Mucosa of descending colon (tissue), 3 donors: ENCODE data around the gene SFPQ. TPM values are rescaled to one million over a fixed set of nuclear protein-coding genes. Genes with fewer than 3 reads are reported as not detected.
"Not testable (repeated sequence)": the region's sequence is repeated elsewhere in the genome, so short reads cannot be mapped to it uniquely, and the experiment has no call there.

Experiments
- ATAC-seq: fragments of 200-7000 bp; cut with Tn5 transposase; one replicate; pipeline ENCODE4 v1.9.1; 2020; ENCODE audit warnings: mild to moderate bottlenecking, moderate library complexity
- DNase-seq, 3 donors: peaks; one replicate each; pipeline ENCODE4 v3.0.0-alpha.2; 2020
- H3K36me3 ChIP-seq: fragments of 200-600 bp; one replicate; pipeline ENCODE4 v1.8.0; 2021; ENCODE audit warnings: low read depth, mild to moderate bottlenecking
- H3K4me1 ChIP-seq: fragments of 200-600 bp; one replicate; pipeline ENCODE4 v1.8.0; 2021; ENCODE audit warnings: low read depth, mild to moderate bottlenecking
- H3K4me3 ChIP-seq: fragments of 200-600 bp; one replicate; pipeline ENCODE4 v1.8.0; 2021; ENCODE audit warnings: mild to moderate bottlenecking
- H3K9me3 ChIP-seq: fragments of 200-600 bp; one replicate; pipeline ENCODE4 v1.8.0; 2021; ENCODE audit warnings: mild to moderate bottlenecking
- intact Hi-C, 2 donors: fragments of 100-400 bp; cut with DNase I in 1 of 2; cut with micrococcal nuclease in 1 of 2; formaldehyde crosslinking; loops; one replicate each; pipeline versions ENCODE4 v1.11.0 to v1.11.1; 2022; cut with DNase I, micrococcal nuclease
- total RNA-seq, 3 donors: library from RNA; stranded (reverse); fragmentation: NEBNext Ultra II Directional in 2 of 3; extraction: Animal tissue kit (Norgen Biotek cat#: 25700) in 2 of 3; gene quantifications; one replicate each; pipeline versions ENCODE4 v1.2.1 to v1.2.4, GENCODE V29; 2021 to 2023
- TF ChIP-seq, protein P1 (sequence below): fragments of 200-600 bp; IDR thresholded peaks from one replicate; pipeline ENCODE4 v1.8.0; 2022; ENCODE audit warnings: antibody characterized with exemption, mild to moderate bottlenecking
- donor health status: DM: no; HTN: no; CAD: no; lungs with moderate emphysema.
- donor health status: DM: no; HTN: no; CAD: no.
- donor health status: DM: no; HTN: yes; CAD: no.

The SFPQ gene
- total RNA-seq, 3 donors from 2014 or later, result 164 to 196 (median 174) TPM

DNA sequence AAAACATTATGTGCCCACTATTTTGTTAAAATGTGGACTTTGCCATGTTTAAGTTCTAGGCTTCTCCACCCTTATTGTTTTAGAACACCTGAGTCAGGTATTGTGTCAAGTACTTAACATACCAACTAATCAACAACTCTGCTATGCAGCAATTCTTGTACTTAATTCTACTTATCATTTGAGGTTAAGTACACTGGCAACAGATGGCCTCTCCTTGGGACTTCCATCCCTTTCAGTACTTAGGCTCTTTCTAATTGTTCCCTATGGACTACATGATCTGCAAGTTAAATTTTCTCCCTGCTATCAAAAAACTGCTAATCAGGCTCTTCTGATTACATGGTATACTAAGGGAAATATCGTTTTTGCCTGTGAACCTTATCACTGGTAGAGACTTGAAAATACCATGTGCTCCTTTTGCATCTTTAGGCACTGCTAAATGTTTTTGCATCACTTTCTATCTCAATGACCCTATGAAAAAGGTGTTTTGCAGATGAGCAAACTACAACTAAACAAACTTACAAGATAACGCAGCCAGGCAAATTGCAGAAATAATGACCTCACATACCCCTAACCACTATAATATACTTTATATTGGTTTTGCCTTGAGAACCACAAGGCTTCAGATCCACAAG is 18.9 kb downstream of the SFPQ start:
- Histone ChIP-seq H3K36me3 (peaks cover 22% of the 10 kb centered on the region), H3K4me3 (no peak overlapping the region), H3K4me1 (no peaks in the 10 kb centered on the region), H3K9me3 (no peaks in the 10 kb centered on the region)
- TF ChIP-seq, protein P1, sequence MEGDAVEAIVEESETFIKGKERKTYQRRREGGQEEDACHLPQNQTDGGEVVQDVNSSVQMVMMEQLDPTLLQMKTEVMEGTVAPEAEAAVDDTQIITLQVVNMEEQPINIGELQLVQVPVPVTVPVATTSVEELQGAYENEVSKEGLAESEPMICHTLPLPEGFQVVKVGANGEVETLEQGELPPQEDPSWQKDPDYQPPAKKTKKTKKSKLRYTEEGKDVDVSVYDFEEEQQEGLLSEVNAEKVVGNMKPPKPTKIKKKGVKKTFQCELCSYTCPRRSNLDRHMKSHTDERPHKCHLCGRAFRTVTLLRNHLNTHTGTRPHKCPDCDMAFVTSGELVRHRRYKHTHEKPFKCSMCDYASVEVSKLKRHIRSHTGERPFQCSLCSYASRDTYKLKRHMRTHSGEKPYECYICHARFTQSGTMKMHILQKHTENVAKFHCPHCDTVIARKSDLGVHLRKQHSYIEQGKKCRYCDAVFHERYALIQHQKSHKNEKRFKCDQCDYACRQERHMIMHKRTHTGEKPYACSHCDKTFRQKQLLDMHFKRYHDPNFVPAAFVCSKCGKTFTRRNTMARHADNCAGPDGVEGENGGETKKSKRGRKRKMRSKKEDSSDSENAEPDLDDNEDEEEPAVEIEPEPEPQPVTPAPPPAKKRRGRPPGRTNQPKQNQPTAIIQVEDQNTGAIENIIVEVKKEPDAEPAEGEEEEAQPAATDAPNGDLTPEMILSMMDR, result no peak
- DNase-seq (no peak), ATAC-seq (no peak)
- intact Hi-C loops, result no loop called here

DNA sequence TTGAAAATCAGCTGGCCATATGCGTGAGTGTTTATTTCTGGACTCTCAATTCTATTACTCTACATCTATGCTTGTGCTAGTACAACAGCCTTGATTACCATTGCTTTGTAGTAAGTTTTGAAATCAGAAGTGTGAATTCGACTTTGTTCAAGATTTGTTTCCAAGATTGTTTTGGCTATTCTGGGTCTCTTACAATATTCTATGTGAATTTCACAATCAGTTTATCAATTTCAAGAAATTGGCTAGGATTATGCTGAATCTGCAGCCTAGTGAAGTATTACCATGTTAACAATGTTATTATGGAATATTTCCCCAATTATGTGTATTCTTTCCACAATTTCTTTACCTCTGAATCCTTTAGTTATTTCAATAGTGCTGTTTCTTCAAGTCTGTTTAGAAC is 19.5 kb downstream of the SFPQ start:
- intact Hi-C loops, result no loop called here
- H3K4me1 ChIP-seq, result no peaks in the 10 kb centered on the region
- DNase-seq, result no peak
- no peaks in the 10 kb centered on the region for H3K9me3 ChIP-seq
- peaks cover 22% of the 10 kb centered on the region for H3K36me3 ChIP-seq
- TF ChIP-seq, protein P1, result no peak
- no peak for ATAC-seq
- H3K4me3 ChIP-seq, result no peak overlapping the region

DNA sequence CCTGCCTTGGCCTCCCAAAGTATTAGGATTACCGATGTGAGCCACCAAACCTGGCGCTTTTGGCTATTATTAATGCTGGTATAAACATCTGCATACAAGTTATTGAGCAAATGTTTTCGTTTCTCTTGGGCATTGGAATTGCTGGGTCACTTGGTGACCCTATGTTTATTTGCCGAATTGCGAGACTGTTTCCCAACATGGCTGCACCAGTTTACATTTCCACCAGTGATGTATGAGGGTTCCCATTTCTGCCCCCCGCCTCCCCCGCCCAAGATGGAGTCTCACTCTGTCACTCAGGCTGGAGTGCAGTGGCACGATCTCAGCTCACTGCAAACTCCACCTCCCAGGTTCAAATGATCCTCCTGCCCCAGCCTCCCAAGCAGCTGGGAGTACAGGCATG is 20.9 kb downstream of the SFPQ start:
- H3K9me3 ChIP-seq, result no peaks in the 10 kb centered on the region
- H3K4me1 ChIP-seq, result no peaks in the 10 kb centered on the region
- TF ChIP-seq, protein P1, result no peak
- no peak overlapping the region for H3K4me3 ChIP-seq
- DNase-seq (no peak), ATAC-seq (no peak)
- intact Hi-C loops, result no loop called here
- H3K36me3 ChIP-seq, result peaks cover 8% of the 10 kb centered on the region

DNA sequence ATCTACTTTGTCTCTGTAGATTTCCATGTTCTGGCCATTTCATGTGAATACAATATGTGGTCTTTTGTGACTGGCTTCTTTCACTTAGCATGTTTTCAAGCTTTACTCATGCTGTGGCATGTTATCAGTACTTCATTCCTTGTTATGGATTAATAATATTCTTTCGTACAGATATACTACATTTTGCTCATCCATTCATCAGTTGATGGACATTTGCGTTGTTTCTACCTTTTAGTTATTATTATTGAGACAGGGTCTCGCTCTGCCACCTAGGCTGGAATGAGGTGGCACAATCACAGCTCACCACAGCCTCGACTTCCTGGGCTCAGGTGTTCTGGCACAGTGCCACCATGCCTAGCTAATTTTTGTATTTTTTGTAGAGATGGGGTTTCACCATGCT is 21.4 kb downstream of the SFPQ start:
- Histone ChIP-seq H3K36me3 (peaks cover 4% of the 10 kb centered on the region), H3K4me3 (no peak overlapping the region), H3K9me3 (no peaks in the 10 kb centered on the region), H3K4me1 (no peaks in the 10 kb centered on the region)
- ATAC-seq (no peak), DNase-seq (no peak)
- intact Hi-C loops, result no loop called here
- TF ChIP-seq, protein P1, result no peak

DNA sequence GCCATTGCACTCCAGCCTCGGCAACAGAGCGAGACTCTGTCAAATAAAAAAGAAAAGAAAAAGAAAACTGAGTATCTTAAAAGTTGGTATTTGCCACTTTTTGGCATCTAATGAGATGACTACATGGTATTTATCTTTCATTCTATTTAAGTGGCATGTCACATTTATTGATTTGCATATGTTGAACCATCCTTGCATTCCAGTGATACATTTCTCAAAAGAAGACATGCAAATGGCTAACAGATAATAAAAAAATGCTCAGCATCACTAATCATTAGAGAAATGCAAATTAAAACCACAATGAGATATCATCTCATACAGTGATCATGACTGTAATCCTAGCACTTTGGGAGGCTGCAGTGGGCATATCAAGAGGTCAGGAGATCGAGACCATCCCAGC is 28.1 kb downstream of the SFPQ start:
- peaks cover 12% of the 10 kb centered on the region for H3K9me3 ChIP-seq
- H3K4me3 ChIP-seq, result no peak overlapping the region
- no peaks in the 10 kb centered on the region for H3K4me1 ChIP-seq
- ATAC-seq (no peak), DNase-seq (no peak)
- TF ChIP-seq, protein P1, result no peak
- H3K36me3 ChIP-seq, result no peaks in the 10 kb centered on the region
- intact Hi-C loops, result no loop called here

DNA sequence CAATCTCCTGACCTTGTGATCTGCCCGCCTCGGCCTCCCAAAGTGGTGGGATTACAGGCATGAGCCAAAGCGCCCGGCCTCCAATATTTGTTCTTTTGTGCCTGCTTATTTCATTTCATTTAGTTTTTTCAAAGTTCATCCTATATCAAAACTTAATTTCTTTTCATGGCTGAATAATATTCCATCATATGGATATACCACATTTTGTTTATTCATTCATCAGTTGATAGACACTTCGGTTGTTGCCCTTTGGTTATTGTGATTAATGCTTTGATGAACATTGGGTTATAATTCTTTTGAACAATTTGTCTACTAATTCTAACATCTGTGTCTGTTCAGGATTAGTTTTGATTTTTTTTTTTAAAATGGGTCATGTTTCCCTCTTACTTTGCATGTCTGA is 41.7 kb downstream of the SFPQ start:
- ATAC-seq, result no peak
- Histone ChIP-seq H3K4me1 (no peaks in the 10 kb centered on the region), H3K9me3 (no peaks in the 10 kb centered on the region), H3K4me3 (no peak overlapping the region), H3K36me3 (no peaks in the 10 kb centered on the region)
- intact Hi-C loops, result no loop called here
- TF ChIP-seq, protein P1, result no peak
- no peak for DNase-seq

DNA sequence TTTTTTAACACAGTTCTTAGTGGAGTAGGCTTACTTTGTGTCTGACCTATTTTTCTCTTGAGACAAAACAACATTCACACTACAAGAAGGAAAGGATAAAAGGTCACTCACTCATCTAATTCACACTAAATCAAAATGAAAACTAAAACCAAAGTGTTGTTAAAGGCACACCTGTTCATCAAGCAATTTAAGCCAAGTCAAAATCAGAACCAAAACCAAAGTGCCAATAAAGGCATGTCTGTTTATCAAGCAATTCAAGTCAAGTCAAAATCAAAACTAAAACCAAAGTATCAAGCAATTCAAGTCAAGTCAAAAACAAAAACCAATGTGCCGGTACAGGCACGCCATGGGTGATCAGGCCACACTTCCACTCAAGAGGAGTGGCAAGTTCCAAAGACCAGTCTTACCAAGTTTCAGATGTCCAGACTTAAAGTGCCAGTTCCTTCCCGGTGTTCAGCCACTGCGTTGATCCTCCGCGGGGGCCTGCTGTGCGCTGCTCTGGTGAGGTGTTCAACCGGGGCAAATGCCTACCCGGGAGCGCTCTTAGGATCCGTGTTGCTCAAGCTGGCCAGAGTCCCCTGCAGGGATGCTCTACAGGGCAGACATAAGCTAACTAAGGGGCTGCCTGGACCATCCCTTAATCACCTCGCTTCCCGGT is 46.9 kb downstream of the SFPQ start:
- H3K9me3 ChIP-seq, H3K4me1 ChIP-seq, H3K4me3 ChIP-seq, intact Hi-C loops, H3K36me3 ChIP-seq: not testable (repeated sequence)
- peak; percentile 36 for ATAC-seq
- peak in 2 of 3 donors; percentile 11 to 45 for DNase-seq
